ENCODE results near the gene MACROD2.
A peak's percentile ranks its signal among the peaks of the same experiment; 100 is the strongest.

The MACROD2 gene

GRCh38 chr20:14929388-14929787 is 934.1 kb downstream of the MACROD2 start:
- DNase-seq, result no peak

GRCh38 chr20:14932040-14932439 is 936.7 kb downstream of the MACROD2 start:
- no peak for DNase-seq

GRCh38 chr20:14935285-14935684 is 940.0 kb downstream of the MACROD2 start:
- DNase-seq, result no peak

GRCh38 chr20:14937021-14937420 is 941.7 kb downstream of the MACROD2 start:
- DNase-seq, result no peak

GRCh38 chr20:14937846-14938245 is 942.5 kb downstream of the MACROD2 start:
- DNase-seq, result no peak

- DNase-seq, result no peak
These were observed 952.2 kb downstream of the MACROD2 start for GRCh38 chr20:14947536-14947935.

GRCh38 chr20:14947946-14948345 is 952.6 kb downstream of the MACROD2 start:
- no peak for DNase-seq

GRCh38 chr20:14948416-14948815 is 953.1 kb downstream of the MACROD2 start:
- no peak for DNase-seq

- DNase-seq, result no peak
These were observed 955.3 kb downstream of the MACROD2 start for GRCh38 chr20:14950633-14951032.

GRCh38 chr20:14951105-14951504 is 955.8 kb downstream of the MACROD2 start:
- DNase-seq, result no peak

GRCh38 chr20:14951707-14952418 is 956.5 kb downstream of the MACROD2 start:
- DNase-seq, result no peak

- no peak for DNase-seq
These were observed 958.4 kb downstream of the MACROD2 start for GRCh38 chr20:14953736-14954135.

GRCh38 chr20:14955399-14955798 is 960.1 kb downstream of the MACROD2 start:
- peak in 1 of 2 experiments; percentile 26 for DNase-seq

- peak in 1 of 2 experiments; percentile 46 for DNase-seq
These were observed 960.7 kb downstream of the MACROD2 start for GRCh38 chr20:14956026-14956425.

- DNase-seq, result no peak
These were observed 961.2 kb downstream of the MACROD2 start for GRCh38 chr20:14956538-14956937.

GRCh38 chr20:14957402-14957801 is 962.1 kb downstream of the MACROD2 start:
- no peak for DNase-seq

- DNase-seq, result no peak
These were observed 963.3 kb downstream of the MACROD2 start for GRCh38 chr20:14958626-14959025.

GRCh38 chr20:14959506-14960475 is 964.5 kb downstream of the MACROD2 start:
- DNase-seq, result no peak

- DNase-seq, result no peak
These were observed 965.5 kb downstream of the MACROD2 start for GRCh38 chr20:14960831-14961230.

GRCh38 chr20:14963262-14963663 is 967.9 kb downstream of the MACROD2 start:
- DNase-seq, result no peak

GRCh38 chr20:14966203-14966602 is 970.9 kb downstream of the MACROD2 start:
- no peak for DNase-seq

GRCh38 chr20:14966808-14967207 is 971.5 kb downstream of the MACROD2 start:
- no peak for DNase-seq

- DNase-seq, result no peak
These were observed 976.9 kb downstream of the MACROD2 start for GRCh38 chr20:14972256-14972655.

- DNase-seq, result no peak
These were observed 977.4 kb downstream of the MACROD2 start for GRCh38 chr20:14972690-14973089.
